Measurements from ENCODE around the gene CDKAL1.

DNA sequence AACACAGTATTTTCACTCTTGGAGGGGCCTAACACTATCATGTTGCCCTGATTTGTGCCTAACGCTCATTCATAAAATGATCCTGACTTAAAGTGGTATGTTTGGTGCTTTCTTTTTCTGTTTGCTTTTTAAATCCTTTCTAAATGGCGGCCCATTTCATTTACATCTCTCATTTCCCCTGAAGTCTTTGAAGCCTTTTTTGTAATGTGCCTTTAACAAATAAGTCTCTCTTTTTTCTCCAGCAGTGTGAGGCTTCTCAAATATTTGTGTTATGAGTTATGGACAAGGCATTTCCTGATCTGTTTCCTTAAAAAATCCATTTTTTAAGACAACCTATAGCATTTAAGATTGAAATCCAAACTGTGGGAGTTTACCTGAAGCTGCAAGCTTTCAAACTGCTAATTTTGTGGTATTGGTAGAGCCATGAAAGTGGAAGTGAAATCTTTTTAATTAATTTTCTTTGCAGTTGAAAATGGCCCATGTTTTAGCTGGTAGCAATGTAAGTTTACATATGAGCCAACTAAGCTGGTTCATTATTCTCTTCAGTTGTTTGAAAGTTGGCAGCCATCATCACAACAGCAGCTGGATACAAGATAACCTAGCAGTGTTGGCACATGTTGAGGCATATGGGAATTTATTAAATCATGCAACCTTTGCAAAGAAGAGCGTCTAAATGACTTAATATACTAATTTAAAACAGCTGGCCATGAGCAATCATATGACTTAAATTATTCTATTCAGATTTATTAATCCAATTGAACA, 469.7 kb downstream of the CDKAL1 start:
- TF ChIP-seq CTCF (IDR thresholded peaks at IDR 0.05; ENCODE audit: low read depth, low read length, missing input control) = no peak
- TF ChIP-seq RXRA (IDR thresholded peaks at IDR 0.05) = no peak
- no peak for TF ChIP-seq RAD21 (IDR thresholded peaks at IDR 0.05)
- no peak for TF ChIP-seq GABPA (IDR thresholded peaks at IDR 0.05 in 1 of 2, conservative IDR thresholded peaks at IDR 0.05 in 1 of 2)
- TF ChIP-seq, protein P1, sequence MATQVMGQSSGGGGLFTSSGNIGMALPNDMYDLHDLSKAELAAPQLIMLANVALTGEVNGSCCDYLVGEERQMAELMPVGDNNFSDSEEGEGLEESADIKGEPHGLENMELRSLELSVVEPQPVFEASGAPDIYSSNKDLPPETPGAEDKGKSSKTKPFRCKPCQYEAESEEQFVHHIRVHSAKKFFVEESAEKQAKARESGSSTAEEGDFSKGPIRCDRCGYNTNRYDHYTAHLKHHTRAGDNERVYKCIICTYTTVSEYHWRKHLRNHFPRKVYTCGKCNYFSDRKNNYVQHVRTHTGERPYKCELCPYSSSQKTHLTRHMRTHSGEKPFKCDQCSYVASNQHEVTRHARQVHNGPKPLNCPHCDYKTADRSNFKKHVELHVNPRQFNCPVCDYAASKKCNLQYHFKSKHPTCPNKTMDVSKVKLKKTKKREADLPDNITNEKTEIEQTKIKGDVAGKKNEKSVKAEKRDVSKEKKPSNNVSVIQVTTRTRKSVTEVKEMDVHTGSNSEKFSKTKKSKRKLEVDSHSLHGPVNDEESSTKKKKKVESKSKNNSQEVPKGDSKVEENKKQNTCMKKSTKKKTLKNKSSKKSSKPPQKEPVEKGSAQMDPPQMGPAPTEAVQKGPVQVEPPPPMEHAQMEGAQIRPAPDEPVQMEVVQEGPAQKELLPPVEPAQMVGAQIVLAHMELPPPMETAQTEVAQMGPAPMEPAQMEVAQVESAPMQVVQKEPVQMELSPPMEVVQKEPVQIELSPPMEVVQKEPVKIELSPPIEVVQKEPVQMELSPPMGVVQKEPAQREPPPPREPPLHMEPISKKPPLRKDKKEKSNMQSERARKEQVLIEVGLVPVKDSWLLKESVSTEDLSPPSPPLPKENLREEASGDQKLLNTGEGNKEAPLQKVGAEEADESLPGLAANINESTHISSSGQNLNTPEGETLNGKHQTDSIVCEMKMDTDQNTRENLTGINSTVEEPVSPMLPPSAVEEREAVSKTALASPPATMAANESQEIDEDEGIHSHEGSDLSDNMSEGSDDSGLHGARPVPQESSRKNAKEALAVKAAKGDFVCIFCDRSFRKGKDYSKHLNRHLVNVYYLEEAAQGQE (IDR thresholded peaks at IDR 0.05) = no peak
- TF ChIP-seq, protein P2, sequence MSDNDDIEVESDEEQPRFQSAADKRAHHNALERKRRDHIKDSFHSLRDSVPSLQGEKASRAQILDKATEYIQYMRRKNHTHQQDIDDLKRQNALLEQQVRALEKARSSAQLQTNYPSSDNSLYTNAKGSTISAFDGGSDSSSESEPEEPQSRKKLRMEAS (IDR thresholded peaks at IDR 0.05) = no peak
- TF ChIP-seq ATF3 (IDR thresholded peaks at IDR 0.05) = no peak
- TF ChIP-seq JUND (IDR thresholded peaks at IDR 0.05) = no peak
- no peak for TF ChIP-seq TAF1 (conservative IDR thresholded peaks at IDR 0.05)
- TF ChIP-seq YY1 (IDR thresholded peaks at IDR 0.05) = no peak
- TF ChIP-seq SP1 (IDR thresholded peaks at IDR 0.05) = no peak
- TF ChIP-seq NR2F2 (IDR thresholded peaks at IDR 0.05) = no peak
- no peak for TF ChIP-seq FOXA1 (IDR thresholded peaks at IDR 0.05)

All from liver (tissue), 3 donors.